Mesothelial cell of epicardium (in vitro differentiated cells): ENCODE results near the gene GNB1. TPM values are rescaled to one million over a fixed set of nuclear protein-coding genes. Genes with fewer than 3 reads are reported as not detected.
A peak's percentile ranks its signal among the peaks of the same experiment; 100 is the strongest.

ENCODE experiments used
- DNase-seq, 2 experiments: peaks; one replicate each; pipeline ENCODE4 v3.0.0; 2021; ENCODE audit warnings: low spot score in 2 of 2; ENCODE audit not compliant: unreplicated experiment in 2 of 2
- H3K27ac Mint-ChIP-seq: 2 replicates; pipeline ENCODE4 v1.8.0; 2021; ENCODE audit warnings: mixed read lengths
- H3K27me3 Mint-ChIP-seq: 2 replicates; pipeline ENCODE4 v1.8.0; 2021; ENCODE audit warnings: low read depth, mixed read lengths
- H3K36me3 Mint-ChIP-seq: 2 replicates; pipeline ENCODE4 v1.8.0; 2021; ENCODE audit warnings: mixed read lengths
- H3K4me1 Mint-ChIP-seq: 2 replicates; pipeline ENCODE4 v1.8.0; 2021; ENCODE audit warnings: mixed read lengths
- H3K4me3 Mint-ChIP-seq: 2 replicates; pipeline ENCODE4 v1.8.0; 2021; ENCODE audit warnings: mild to moderate bottlenecking, moderate library complexity, mixed read lengths
- H3K9me3 Mint-ChIP-seq: 2 replicates; pipeline ENCODE4 v1.8.0; 2021; ENCODE audit warnings: mixed read lengths
- total RNA-seq: library from RNA; stranded (reverse); gene quantifications from 3 replicates; pipeline ENCODE4 v1.2.1, GENCODE V29; 2021
- TF ChIP-seq, protein P1 (sequence below): fragments of 200-600 bp; sonication (generic); IDR thresholded peaks from one replicate; pipeline ENCODE4 v1.5.0; 2021; ENCODE audit warnings: antibody characterized with exemption; ENCODE audit not compliant: unreplicated experiment

Gene GNB1
- total RNA-seq, 1 donor from 2014 or later = 272 TPM

DNA sequence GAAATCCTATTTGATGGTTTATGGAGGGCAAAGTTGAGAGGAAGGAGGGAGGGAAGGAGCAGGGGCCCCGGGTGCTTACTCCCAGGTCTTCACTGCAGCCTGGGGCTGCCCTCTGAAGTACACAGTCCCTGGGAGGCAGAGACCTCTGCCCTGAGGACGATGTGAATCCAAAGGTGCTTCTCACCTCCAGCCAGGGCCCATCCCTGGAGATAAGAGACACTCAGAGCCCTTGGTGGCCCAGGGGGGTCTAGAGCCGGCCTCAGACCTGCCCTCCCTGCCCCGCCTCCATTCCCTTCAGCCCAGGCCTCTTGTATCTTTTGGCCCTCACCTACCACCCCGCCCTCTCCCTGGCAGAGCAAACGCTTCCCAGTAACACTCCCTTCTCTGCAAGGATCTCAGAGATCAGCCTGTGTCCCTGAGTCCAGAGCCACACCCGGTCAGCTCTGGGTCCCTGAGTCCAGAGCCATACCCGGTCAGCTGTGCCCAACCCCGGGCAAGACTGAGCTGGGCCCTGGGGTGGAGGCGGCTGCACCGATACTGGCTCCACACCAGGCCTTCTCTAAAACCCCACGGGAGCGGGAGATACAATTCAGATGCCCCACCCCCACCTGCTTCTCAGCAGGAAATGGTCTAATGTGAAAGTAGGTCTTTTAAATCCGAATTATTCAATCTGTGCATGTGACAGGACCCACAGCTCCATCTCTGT, 3.6 kb upstream of the GNB1 start:
- peaks cover 17% of the 10 kb centered on the region for H3K4me1 Mint-ChIP-seq
- peak overlapping the region; percentile 21 for H3K4me3 Mint-ChIP-seq
- H3K36me3 Mint-ChIP-seq = no peaks in the 10 kb centered on the region
- peaks cover 10% of the 10 kb centered on the region for H3K27me3 Mint-ChIP-seq
- no peaks in the 10 kb centered on the region for H3K9me3 Mint-ChIP-seq
- TF ChIP-seq, protein P1, sequence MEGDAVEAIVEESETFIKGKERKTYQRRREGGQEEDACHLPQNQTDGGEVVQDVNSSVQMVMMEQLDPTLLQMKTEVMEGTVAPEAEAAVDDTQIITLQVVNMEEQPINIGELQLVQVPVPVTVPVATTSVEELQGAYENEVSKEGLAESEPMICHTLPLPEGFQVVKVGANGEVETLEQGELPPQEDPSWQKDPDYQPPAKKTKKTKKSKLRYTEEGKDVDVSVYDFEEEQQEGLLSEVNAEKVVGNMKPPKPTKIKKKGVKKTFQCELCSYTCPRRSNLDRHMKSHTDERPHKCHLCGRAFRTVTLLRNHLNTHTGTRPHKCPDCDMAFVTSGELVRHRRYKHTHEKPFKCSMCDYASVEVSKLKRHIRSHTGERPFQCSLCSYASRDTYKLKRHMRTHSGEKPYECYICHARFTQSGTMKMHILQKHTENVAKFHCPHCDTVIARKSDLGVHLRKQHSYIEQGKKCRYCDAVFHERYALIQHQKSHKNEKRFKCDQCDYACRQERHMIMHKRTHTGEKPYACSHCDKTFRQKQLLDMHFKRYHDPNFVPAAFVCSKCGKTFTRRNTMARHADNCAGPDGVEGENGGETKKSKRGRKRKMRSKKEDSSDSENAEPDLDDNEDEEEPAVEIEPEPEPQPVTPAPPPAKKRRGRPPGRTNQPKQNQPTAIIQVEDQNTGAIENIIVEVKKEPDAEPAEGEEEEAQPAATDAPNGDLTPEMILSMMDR = no peak
- H3K27ac Mint-ChIP-seq = no peak overlapping the region
- DNase-seq = no peak

DNA sequence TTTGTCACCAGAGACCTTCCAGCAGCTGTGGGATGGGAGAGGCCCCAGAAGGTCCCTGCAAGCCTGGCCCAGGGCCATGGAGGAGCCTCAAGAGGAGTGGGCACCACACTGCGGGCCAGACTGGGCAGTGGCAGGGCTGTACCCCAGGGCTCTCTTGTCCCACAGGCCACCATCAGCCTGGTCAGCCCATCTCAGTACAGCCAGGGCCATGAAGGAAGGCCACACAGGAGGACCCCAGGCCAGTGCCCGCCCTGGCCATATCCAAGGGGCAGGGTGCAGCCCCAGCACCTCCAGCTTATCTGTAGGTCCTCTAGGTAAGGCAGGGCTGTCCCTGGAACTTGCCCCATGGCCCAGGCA, 3.1 kb upstream of the GNB1 start:
- H3K27ac Mint-ChIP-seq = no peak overlapping the region

DNA sequence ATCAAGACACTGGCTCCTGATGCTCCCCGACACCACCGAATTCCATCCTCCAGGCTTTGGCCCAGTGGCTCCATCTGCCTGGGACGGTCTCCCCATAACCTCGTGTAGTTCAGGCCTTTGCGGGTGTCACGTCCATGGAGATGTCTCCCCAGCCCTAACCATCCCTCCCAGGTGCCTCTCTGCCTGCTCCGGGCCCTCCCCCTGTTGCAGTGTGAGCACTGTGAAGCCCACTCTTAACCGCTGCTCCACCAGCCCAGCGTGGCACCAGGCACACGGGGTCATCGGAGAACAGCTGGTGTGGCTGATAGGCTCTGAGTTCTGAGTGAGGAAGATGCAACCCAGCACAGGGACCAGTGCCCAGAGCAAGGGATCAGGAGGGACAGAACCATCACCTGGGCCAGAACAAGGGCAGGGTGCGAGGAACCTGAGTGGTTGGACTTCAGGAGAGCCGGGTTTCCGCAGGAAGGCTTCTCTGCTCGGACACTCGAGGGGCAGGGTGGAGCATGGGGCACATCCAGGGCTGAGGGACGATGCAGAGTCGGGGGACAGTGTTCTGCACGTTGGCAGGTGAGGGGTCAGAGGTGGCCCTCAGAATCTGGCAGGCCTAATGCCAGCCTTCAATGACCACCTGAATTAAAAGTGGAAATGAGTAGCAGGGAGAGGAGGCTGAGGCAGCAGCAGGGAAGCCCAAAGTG, 2.6 kb upstream of the GNB1 start:
- H3K36me3 Mint-ChIP-seq = no peaks in the 10 kb centered on the region
- no peak for DNase-seq
- TF ChIP-seq, protein P1 = no peak
- peak overlapping the region; percentile 46 for H3K4me3 Mint-ChIP-seq
- H3K27me3 Mint-ChIP-seq = peaks cover 10% of the 10 kb centered on the region
- H3K4me1 Mint-ChIP-seq = peaks cover 27% of the 10 kb centered on the region
- H3K27ac Mint-ChIP-seq = no peak overlapping the region
- no peaks in the 10 kb centered on the region for H3K9me3 Mint-ChIP-seq

More for the DNA sequence above, 3.1 kb upstream of the GNB1 start:
- no peak overlapping the region for H3K4me3 Mint-ChIP-seq
- peaks cover 21% of the 10 kb centered on the region for H3K4me1 Mint-ChIP-seq
- no peaks in the 10 kb centered on the region for H3K36me3 Mint-ChIP-seq
- TF ChIP-seq, protein P1 = no peak
- H3K9me3 Mint-ChIP-seq = no peaks in the 10 kb centered on the region
- DNase-seq = no peak
- peaks cover 10% of the 10 kb centered on the region for H3K27me3 Mint-ChIP-seq

DNA sequence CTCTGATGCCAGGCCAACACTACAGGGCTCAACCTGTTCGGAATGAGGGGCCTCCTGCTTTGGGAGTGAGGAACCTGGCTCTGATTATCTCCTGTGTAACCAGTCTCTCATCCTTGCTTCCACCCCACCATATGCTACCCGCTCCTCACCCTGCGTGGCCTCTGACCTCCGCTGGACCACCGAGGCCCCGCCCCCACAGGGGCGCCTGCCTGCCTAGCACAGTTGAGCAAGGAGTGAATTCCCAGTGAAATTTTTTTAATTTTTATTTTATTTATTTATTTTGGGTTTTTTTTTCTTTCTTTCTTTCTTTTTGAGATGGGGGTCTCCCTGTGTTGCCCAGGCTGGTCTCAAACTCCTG, 1.9 kb upstream of the GNB1 start:
- Mint-ChIP-seq H3K4me3 (peak overlapping the region; percentile 79), H3K27ac (peak overlapping the region; percentile 94), H3K27me3 (peaks cover 10% of the 10 kb centered on the region), H3K9me3 (no peaks in the 10 kb centered on the region), H3K36me3 (no peaks in the 10 kb centered on the region), H3K4me1 (peaks cover 33% of the 10 kb centered on the region)
- DNase-seq = no peak
- TF ChIP-seq, protein P1 = no peak

DNA sequence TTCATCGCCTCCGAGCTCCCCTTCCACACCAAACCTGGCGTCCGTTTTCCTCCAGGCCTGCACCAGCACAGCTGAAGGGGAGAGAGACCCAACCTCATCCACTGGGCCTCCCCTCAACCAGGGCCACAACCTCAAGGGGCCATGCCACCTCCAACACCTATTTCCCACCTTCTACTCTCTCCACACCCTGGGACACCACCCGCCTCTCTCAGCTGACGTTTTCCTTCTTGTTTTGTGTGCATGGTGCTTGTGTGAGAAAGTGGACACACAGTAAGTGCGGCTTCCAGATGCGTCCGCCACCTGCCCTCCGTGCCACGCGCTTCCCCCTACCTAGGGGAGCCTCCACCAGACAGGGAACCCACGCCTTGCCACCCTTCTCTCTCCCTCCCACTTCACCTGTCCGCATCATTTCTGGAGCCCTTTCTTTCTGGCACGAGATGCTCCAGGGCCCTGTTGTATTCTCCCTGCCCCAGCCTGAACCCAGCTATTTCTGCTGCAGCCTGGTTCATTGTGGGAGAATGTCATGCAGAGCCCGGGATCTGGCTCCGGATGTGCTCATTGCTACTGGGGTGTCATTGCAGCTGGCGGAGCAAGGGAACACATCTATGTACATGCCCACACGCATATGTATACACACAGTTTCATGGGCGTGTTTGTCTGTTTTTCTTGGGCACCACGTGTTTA, 1.3 kb upstream of the GNB1 start:
- peaks cover 34% of the 10 kb centered on the region for H3K4me1 Mint-ChIP-seq
- H3K27me3 Mint-ChIP-seq = peaks cover 10% of the 10 kb centered on the region
- no peaks in the 10 kb centered on the region for H3K36me3 Mint-ChIP-seq
- TF ChIP-seq, protein P1 = no peak
- DNase-seq = no peak
- H3K9me3 Mint-ChIP-seq = no peaks in the 10 kb centered on the region
- peak overlapping the region; percentile 94 for H3K27ac Mint-ChIP-seq
- peak overlapping the region; percentile 79 for H3K4me3 Mint-ChIP-seq
